HepG2 (cell line): ENCODE results near the gene NOXO1. TPM values are rescaled to one million over a fixed set of nuclear protein-coding genes. Genes with fewer than 3 reads are reported as not detected.
A peak's percentile ranks its signal among the peaks of the same experiment; 100 is the strongest.
"Not testable (repeated sequence)": the region's sequence is repeated elsewhere in the genome, so short reads cannot be mapped to it uniquely, and the experiment has no call there.

Source experiments
- ATAC-seq: fragments of 200-7000 bp; cut with Tn5 transposase; 3 replicates; pipeline ENCODE4 v1.9.1; 2020; ENCODE audit warnings: mild to moderate bottlenecking, moderate library complexity
- BruUV-seq: library from RNA; stranded (reverse); fragments of 400-500 nt; replicated peaks from 2 replicates; lab custom pipeline; 2021; lab: Mats Ljungman, UMichigan
- CTCF ChIA-PET: fragments of 300-600 bp; formaldehyde crosslinking; extraction: SDS; loops from one replicate; lab custom pipeline; 2021; ENCODE audit warnings: low total read pairs, inconsistent platforms, low intra/inter-chr PET ratio; lab: Yijun Ruan, JAX
- POLR2A ChIA-PET: fragments of 350-600 bp; sonication (Branson Sonifier 250); formaldehyde crosslinking; loops from one replicate; lab custom pipeline; 2020; ENCODE audit warnings: antibody characterized with exemption, inconsistent platforms; lab: Yijun Ruan, JAX
- DNase-seq: peaks from one replicate; pipeline ENCODE4 v3.0.0-alpha.2; 2015; ENCODE audit warnings: low spot score
- FAIRE-seq: peaks from 3 replicates; lab custom pipeline; 2011; peaks lifted over from hg19 to GRCh38; lab: Jason Lieb, UNC
- H2AFZ ChIP-seq: one replicate; pipeline ENCODE4 v1.6.1; 2011; ENCODE audit warnings: low read length, inconsistent platforms
- H3K27ac ChIP-seq: fragments of 300-600 bp; 3 replicates; pipeline ENCODE4 v1.8.0; 2011; ENCODE audit warnings: mixed run types, mild to moderate bottlenecking, mixed read lengths, low read length, inconsistent platforms; ENCODE audit not compliant: insufficient read depth; ENCODE audit errors: extremely low read length
- H3K27me3 ChIP-seq, 2 experiments: fragments of 200-600 bp in 1 of 2; 2 replicates in 1 of 2; 3 replicates in 1 of 2; pipeline versions ENCODE4 v1.6.0 to v1.8.0; 2011; ENCODE audit warnings: low read length in 2 of 2, mild to moderate bottlenecking in 2 of 2, moderate library complexity in 2 of 2, inconsistent platforms in 1 of 2; ENCODE audit not compliant: insufficient read depth in 2 of 2, control insufficient read depth in 1 of 2
- H3K36me3 ChIP-seq, 2 experiments: fragments of 200-600 bp in 1 of 2; replicated peaks in 1 of 2; 2 replicates in 1 of 2; 3 replicates in 1 of 2; pipeline versions ENCODE4 v1.5.1 to v1.8.0; 2011; ENCODE audit warnings: low read length in 2 of 2, inconsistent platforms in 1 of 2; ENCODE audit not compliant: insufficient read depth in 2 of 2, control insufficient read depth in 1 of 2
- H3K4me1 ChIP-seq: 2 replicates; pipeline ENCODE4 v1.5.1; 2012; ENCODE audit warnings: low read length, inconsistent platforms; ENCODE audit not compliant: insufficient read depth
- H3K4me2 ChIP-seq: 2 replicates; pipeline ENCODE4 v1.6.0; 2011; ENCODE audit warnings: low read depth, low read length, inconsistent platforms
- H3K4me3 ChIP-seq, 3 experiments: fragments of 200-600 bp in 1 of 3; sonication (generic), shearing (Covaris generic) in 1 of 3; replicated peaks in 1 of 3; 2 replicates each; pipeline ENCODE4 v1.5.1; 2011 to 2016; ENCODE audit warnings: low read length in 3 of 3, inconsistent platforms in 2 of 3, low read depth in 2 of 3, mild to moderate bottlenecking in 2 of 3, control low read depth in 1 of 3, mixed read lengths in 1 of 3; ENCODE audit not compliant: insufficient read depth in 1 of 3
- H3K79me2 ChIP-seq: one replicate; pipeline ENCODE4 v1.6.1; 2011; ENCODE audit warnings: low read length, inconsistent platforms; ENCODE audit not compliant: insufficient read depth
- H3K9ac ChIP-seq: 2 replicates; pipeline ENCODE4 v1.6.0; 2011; ENCODE audit warnings: mild to moderate bottlenecking, low read depth, low read length, inconsistent platforms; ENCODE audit not compliant: insufficient read depth
- H3K9me3 ChIP-seq: 2 replicates; pipeline ENCODE4 v1.5.1; 2012; ENCODE audit warnings: mild to moderate bottlenecking, low read length
- H4K20me1 ChIP-seq: 2 replicates; pipeline ENCODE4 v1.6.0; 2011; ENCODE audit warnings: inconsistent platforms, mild to moderate bottlenecking, low read length, moderate library complexity; ENCODE audit not compliant: insufficient read depth
- ASH2L ChIP-seq: fragments of 300-600, 200-600 bp; sonication (generic); IDR thresholded peaks from 2 replicates; pipeline ENCODE4 v1.7.0; 2017; ENCODE audit warnings: low read depth, mild to moderate bottlenecking, moderate library complexity, mixed read lengths, low read length; ENCODE audit not compliant: insufficient read length
- DRAP1 ChIP-seq: IDR thresholded peaks from 2 replicates; pipeline ENCODE4 v1.6.1; 2016; ENCODE audit warnings: missing genetic modification reagents, missing compliant biosample characterization
- NFYB ChIP-seq: sonication (generic); formaldehyde crosslinking; IDR thresholded peaks from 2 replicates; pipeline ENCODE4 v1.4.0; 2020; ENCODE audit warnings: missing genetic modification reagents
- NFYC ChIP-seq: IDR thresholded peaks from 2 replicates; pipeline ENCODE4 v1.6.1; 2016; ENCODE audit warnings: missing genetic modification reagents, missing compliant biosample characterization
- POLR2A ChIP-seq, 2 experiments: IDR thresholded peaks; 2 replicates each; pipeline ENCODE4 v1.6.1; 2011; ENCODE audit warnings: low read depth in 2 of 2, low read length in 2 of 2, mild to moderate bottlenecking in 1 of 2, moderate library complexity in 1 of 2; ENCODE audit not compliant: insufficient read depth in 1 of 2
- POLR2AphosphoS5 ChIP-seq: IDR thresholded peaks from 2 replicates; pipeline ENCODE4 v1.6.1; 2012; ENCODE audit warnings: low read depth, low read length
- POLR2G ChIP-seq: fragments of 200-400 bp; formaldehyde crosslinking; IDR thresholded peaks from 2 replicates; pipeline ENCODE4 v1.6.1; 2018; ENCODE audit warnings: mild to moderate bottlenecking, low read depth, low read length, moderate library complexity
- RBFOX2 ChIP-seq: fragments of 200-400 bp; formaldehyde crosslinking; IDR thresholded peaks from 2 replicates; pipeline ENCODE4 v1.6.1; 2017; ENCODE audit warnings: low read depth, mild to moderate bottlenecking, low read length
- SP1 ChIP-seq, 2 experiments: fragments of 450-650 bp in 1 of 2; sonication (generic) in 1 of 2; formaldehyde crosslinking in 1 of 2; IDR thresholded peaks; 2 replicates each; pipeline versions ENCODE4 v1.4.0 to v1.6.1; 2016 to 2020; ENCODE audit warnings: missing genetic modification reagents in 1 of 2
- THAP11 ChIP-seq: IDR thresholded peaks from 2 replicates; pipeline ENCODE4 v1.6.1; 2016; ENCODE audit warnings: missing biosample characterization, missing genetic modification reagents
- ZBTB33 ChIP-seq: sonication (generic); formaldehyde crosslinking; IDR thresholded peaks from 2 replicates; pipeline ENCODE4 v1.4.0; 2020; ENCODE audit warnings: missing genetic modification reagents
- ZBTB38 ChIP-seq: sonication (generic); formaldehyde crosslinking; IDR thresholded peaks from 2 replicates; pipeline ENCODE4 v1.5.1; 2020; ENCODE audit warnings: mild to moderate bottlenecking, missing genetic modification reagents
- WGBS: methylation state at CpG from one replicate; pipeline ENCODE4 v1.1.6; 2017; ENCODE audit warnings: low lambda C conversion rate; 5-methylcytosine and 5-hydroxymethylcytosine counted together
- in situ Hi-C: cut with HindIII; loops from 2 replicates; pipeline ENCODE4 v1.10.0; 2017; ENCODE audit warnings: low pct_unique_long_range_greater_than_20kb; ENCODE audit not compliant: extremely low pct_ligation_motif_present
- intact Hi-C: fragments of 100-400 bp; cut with micrococcal nuclease; formaldehyde crosslinking; loops from one replicate; pipeline ENCODE4 v1.10.0; 2022; ENCODE audit not compliant: unreplicated experiment
- polyA plus RNA-seq, 8 experiments: library from polyadenylated mRNA; depleted of rRNA in 3 of 8; stranded (reverse) in 7 of 8; unstranded in 1 of 8; fragments of >200 nt; fragmentation: Illumina TruSeq in 4 of 8; extraction: Trizol in 4 of 8; gene quantifications; 2 replicates each; pipeline versions ENCODE4 v1.2.1 to v1.2.3, GENCODE V29; 2011 to 2016; ENCODE audit warnings: low read depth in 4 of 8, missing spikeins in 1 of 8, mixed read lengths in 1 of 8; ENCODE audit not compliant: insufficient read depth in 1 of 8
- total RNA-seq, 5 experiments: library from RNA; depleted of rRNA; stranded (reverse); fragments of >200 nt; fragmentation: Illumina TruSeq; extraction: Trizol; gene quantifications; 2 replicates each; pipeline ENCODE4 v1.2.3, GENCODE V29; 2016; ENCODE audit warnings: low read depth in 1 of 5

NOXO1 gene
- total and polyA plus RNA-seq, 2 of the 13 experiments (the other 11 are each of a cell fraction or from before 2014, with no cell fraction given) = 0.69 to 1.4 TPM

- no peak for TF ChIP-seq ASH2L
These were observed 22.5 kb downstream of the NOXO1 start (continued) for GRCh38 chr16:1958715-1959268.

- H3K4me2 ChIP-seq, FAIRE-seq, DNase-seq, H3K9ac ChIP-seq, BruUV-seq, H3K27ac ChIP-seq, in situ Hi-C loops, H3K4me3 ChIP-seq, H3K9me3 ChIP-seq, CTCF ChIA-PET, H2AFZ ChIP-seq, ATAC-seq: not testable (repeated sequence)
- TF ChIP-seq ZBTB38 (0 out of 2 replicates have a peak, but pooled peaks have one; percentile 62), RBFOX2 (0 out of 2 replicates have a peak, but pooled peaks have one; percentile 8)
- H4K20me1 ChIP-seq = peaks cover 22% of the 10 kb centered on the region
- intact Hi-C loops = loop anchor here (2.0 kb wide), 1 partner anchor 17 kb away; no protein-coding TSS in a partner anchor
- H3K36me3 ChIP-seq = peaks cover 2 to 12% of the 10 kb centered on the region in 2 experiments; a peak in 3 of 5 replicates
- H3K4me1 ChIP-seq = peaks cover 52% of the 10 kb centered on the region
- peaks cover 17% of the 10 kb centered on the region for H3K79me2 ChIP-seq
- 97% methylated on average over 13 of the region's 30 CpGs for WGBS
- peaks cover 3 to 15% of the 10 kb centered on the region in 2 experiments; a peak in 3 of 5 replicates for H3K27me3 ChIP-seq
- POLR2A ChIA-PET = interaction anchor here (1.1 to 7.4 kb wide), 5 partner anchors 8 to 27 kb away, joined by 3 to 139 read pairs (median 5); partner anchors contain the start of genes MSRB1, RNF151 and TBL3
These were observed 23.2 kb downstream of the NOXO1 start for GRCh38 chr16:1958143-1958491.

GRCh38 chr16:1957434-1958142, 23.7 kb downstream of the NOXO1 start:
- H3K79me2 ChIP-seq = peaks cover 13% of the 10 kb centered on the region
- H3K4me1 ChIP-seq = peaks cover 47% of the 10 kb centered on the region
- BruUV-seq; DNase-seq; in situ Hi-C loops; H3K9me3 ChIP-seq; H2AFZ ChIP-seq; CTCF ChIA-PET; H3K9ac ChIP-seq; H3K27ac ChIP-seq; H3K4me3 ChIP-seq; H3K4me2 ChIP-seq; ATAC-seq; FAIRE-seq; H3K36me3 ChIP-seq; TF ChIP-seq SP1 (IDR thresholded peaks at IDR 0.05): not testable (repeated sequence)
- intact Hi-C loops = loop anchor here (2.0 kb wide), 1 partner anchor 17 kb away; no protein-coding TSS in a partner anchor
- TF ChIP-seq THAP11 (CRISPR knock-in tag) (0 out of 2 replicates have a peak, but pooled peaks have one; percentile 28), POLR2AphosphoS5 (peak; percentile 66), SP1 (CRISPR knock-in tag; IDR thresholded peaks at IDR 0.05) (peak; percentile 40; the same call in 1 of the 2 replicates), RBFOX2 (0 out of 2 replicates have a peak, but pooled peaks have one; percentile 19), NFYC (CRISPR knock-in tag) (peak; percentile 77), ZBTB33 (CRISPR knock-in tag) (peak; percentile 88), NFYB (CRISPR knock-in tag) (peak; percentile 79), DRAP1 (CRISPR knock-in tag) (peak; percentile 46; the same call in 1 of the 2 replicates), POLR2G (peak; percentile 41; the same call in 1 of the 2 replicates), POLR2A (IDR thresholded peaks at IDR 0.05; ENCODE audit: insufficient read depth in 1 of 2, low read depth in 2 of 2, low read length in 2 of 2) (peak; percentile 66 to 85)
- WGBS = 84% methylated on average over 21 of the region's 22 CpGs
- peaks cover 3 to 18% of the 10 kb centered on the region in 2 experiments; a peak in 4 of 5 replicates for H3K27me3 ChIP-seq
- POLR2A ChIA-PET = interaction anchor here (1.1 to 7.4 kb wide), 5 partner anchors 9 to 27 kb away, joined by 3 to 139 read pairs (median 5); partner anchors contain the start of genes MSRB1, RNF151 and TBL3
- H4K20me1 ChIP-seq = peaks cover 16% of the 10 kb centered on the region
